ENCODE results near the gene ZDHHC14.

DNA sequence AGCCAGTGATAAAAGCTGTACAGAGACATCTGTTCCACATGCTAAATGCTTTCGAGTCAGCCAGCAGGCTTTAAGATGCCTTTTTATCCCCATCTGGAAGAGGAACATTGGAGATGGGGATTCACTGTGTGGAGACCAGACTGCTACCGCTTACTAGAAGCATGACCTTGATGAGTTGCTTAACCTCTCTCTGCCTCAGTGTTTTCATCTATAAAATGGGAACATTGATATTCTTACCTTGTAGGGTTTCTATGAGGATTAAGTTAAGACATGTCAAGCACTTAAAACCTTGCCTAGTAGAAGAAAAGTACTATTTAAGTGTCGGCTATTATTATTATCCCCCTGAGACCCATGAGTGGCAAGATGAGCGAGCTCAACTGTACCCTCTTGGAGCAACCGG is 276.8 kb downstream of the ZDHHC14 start:
- no peak for TF ChIP-seq HOXB5 (CRISPR knock-in tag; IDR thresholded peaks at IDR 0.05)
- no peak for TF ChIP-seq TP53 (CRISPR knock-in tag; IDR thresholded peaks at IDR 0.05)
- TF ChIP-seq, protein P1, sequence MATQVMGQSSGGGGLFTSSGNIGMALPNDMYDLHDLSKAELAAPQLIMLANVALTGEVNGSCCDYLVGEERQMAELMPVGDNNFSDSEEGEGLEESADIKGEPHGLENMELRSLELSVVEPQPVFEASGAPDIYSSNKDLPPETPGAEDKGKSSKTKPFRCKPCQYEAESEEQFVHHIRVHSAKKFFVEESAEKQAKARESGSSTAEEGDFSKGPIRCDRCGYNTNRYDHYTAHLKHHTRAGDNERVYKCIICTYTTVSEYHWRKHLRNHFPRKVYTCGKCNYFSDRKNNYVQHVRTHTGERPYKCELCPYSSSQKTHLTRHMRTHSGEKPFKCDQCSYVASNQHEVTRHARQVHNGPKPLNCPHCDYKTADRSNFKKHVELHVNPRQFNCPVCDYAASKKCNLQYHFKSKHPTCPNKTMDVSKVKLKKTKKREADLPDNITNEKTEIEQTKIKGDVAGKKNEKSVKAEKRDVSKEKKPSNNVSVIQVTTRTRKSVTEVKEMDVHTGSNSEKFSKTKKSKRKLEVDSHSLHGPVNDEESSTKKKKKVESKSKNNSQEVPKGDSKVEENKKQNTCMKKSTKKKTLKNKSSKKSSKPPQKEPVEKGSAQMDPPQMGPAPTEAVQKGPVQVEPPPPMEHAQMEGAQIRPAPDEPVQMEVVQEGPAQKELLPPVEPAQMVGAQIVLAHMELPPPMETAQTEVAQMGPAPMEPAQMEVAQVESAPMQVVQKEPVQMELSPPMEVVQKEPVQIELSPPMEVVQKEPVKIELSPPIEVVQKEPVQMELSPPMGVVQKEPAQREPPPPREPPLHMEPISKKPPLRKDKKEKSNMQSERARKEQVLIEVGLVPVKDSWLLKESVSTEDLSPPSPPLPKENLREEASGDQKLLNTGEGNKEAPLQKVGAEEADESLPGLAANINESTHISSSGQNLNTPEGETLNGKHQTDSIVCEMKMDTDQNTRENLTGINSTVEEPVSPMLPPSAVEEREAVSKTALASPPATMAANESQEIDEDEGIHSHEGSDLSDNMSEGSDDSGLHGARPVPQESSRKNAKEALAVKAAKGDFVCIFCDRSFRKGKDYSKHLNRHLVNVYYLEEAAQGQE (IDR thresholded peaks at IDR 0.05), result no peak
- TF ChIP-seq JUN (IDR thresholded peaks at IDR 0.05), result no peak
- TF ChIP-seq POLR2A (IDR thresholded peaks at IDR 0.05; ENCODE audit: low read length), result no peak
- TF ChIP-seq CTCF (IDR thresholded peaks at IDR 0.05), result no peak
- TF ChIP-seq EP300 (IDR thresholded peaks at IDR 0.05), result no peak
- TF ChIP-seq CHD2 (IDR thresholded peaks at IDR 0.05; ENCODE audit: low read length, partially characterized antibody), result no peak
- TF ChIP-seq MYC (IDR thresholded peaks at IDR 0.05; ENCODE audit: borderline replicate concordance, low read length), result no peak
- TF ChIP-seq CEBPB (IDR thresholded peaks at IDR 0.05), result no peak
- TF ChIP-seq, protein P2, sequence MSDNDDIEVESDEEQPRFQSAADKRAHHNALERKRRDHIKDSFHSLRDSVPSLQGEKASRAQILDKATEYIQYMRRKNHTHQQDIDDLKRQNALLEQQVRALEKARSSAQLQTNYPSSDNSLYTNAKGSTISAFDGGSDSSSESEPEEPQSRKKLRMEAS (IDR thresholded peaks at IDR 0.05), result no peak
- TF ChIP-seq E2F6 (IDR thresholded peaks at IDR 0.05; ENCODE audit: borderline replicate concordance, low read depth), result no peak

Data from A549 (cell line).